Prostate gland (tissue), 2 donors: ENCODE results near the gene PDXK. TPM values are rescaled to one million over a fixed set of nuclear protein-coding genes. Genes with fewer than 3 reads are reported as not detected.
A peak's percentile ranks its signal among the peaks of the same experiment; 100 is the strongest.

Source experiments
- DNase-seq: peaks from one replicate; pipeline ENCODE4 v3.0.0-alpha.2; 2019; ENCODE audit warnings: low spot score
- H3K27ac ChIP-seq, 2 donors: fragments of 200-600 bp; sonication (generic); 2 replicates each; pipeline ENCODE4 v1.5.1; 2017 to 2019
- H3K27me3 ChIP-seq: fragments of 200-600 bp; sonication (generic); replicated peaks from 2 replicates; pipeline ENCODE4 v1.5.1; 2019; ENCODE audit not compliant: insufficient read depth
- H3K36me3 ChIP-seq, 2 donors: fragments of 200-600 bp; sonication (generic); 1 replicate in 1 of 2; 2 replicates in 1 of 2; pipeline versions ENCODE4 v1.5.1 to v1.8.1; 2017 to 2019
- H3K4me1 ChIP-seq: fragments of 200-600 bp; sonication (generic); replicated peaks from 2 replicates; pipeline ENCODE4 v1.5.1; 2019
- H3K4me3 ChIP-seq, 2 donors: fragments of 200-600 bp; sonication (generic); 2 replicates each; pipeline ENCODE4 v1.5.1; 2017 to 2019
- H3K9me3 ChIP-seq: fragments of 200-600 bp; sonication (generic); 2 replicates; pipeline ENCODE4 v1.5.1; 2017
- POLR2A ChIP-seq: fragments of 450-650 bp; IDR thresholded peaks from one replicate; pipeline ENCODE4 v1.6.1; 2016; ENCODE audit warnings: antibody characterized with exemption, mild to moderate bottlenecking
- POLR2AphosphoS5 ChIP-seq: sonication (generic); formaldehyde crosslinking; IDR thresholded peaks from one replicate; pipeline ENCODE4 v1.6.1; 2017; ENCODE audit warnings: antibody characterized with exemption
- WGBS: methylation state at CpG from one replicate; pipeline ENCODE4 v1.1.5; 2018; 5-methylcytosine and 5-hydroxymethylcytosine counted together
- intact Hi-C: fragments of 100-400 bp; cut with DNase I; formaldehyde crosslinking; loops from one replicate; pipeline ENCODE4 v1.14.2; 2022
- total RNA-seq, 2 donors: library from RNA; depleted of rRNA; stranded (reverse); fragments of >200 nt; gene quantifications; one replicate each; pipeline ENCODE4 v1.1.0, GENCODE V29; 2016
- TF ChIP-seq, protein P1 (sequence below), 4 experiments: fragments of 200-600 bp in 2 of 4; fragments of 450-650 bp in 2 of 4; sonication (generic) in 2 of 4; IDR thresholded peaks; 1 replicate in 3 of 4; 2 replicates in 1 of 4; pipeline ENCODE4 v1.5.1; 2016 to 2019; ENCODE audit warnings: antibody characterized with exemption in 4 of 4, mild to moderate bottlenecking in 2 of 4, moderate library complexity in 2 of 4

The PDXK gene
- total RNA-seq, 2 donors from 2014 or later = 61.4 to 161 TPM

DNA sequence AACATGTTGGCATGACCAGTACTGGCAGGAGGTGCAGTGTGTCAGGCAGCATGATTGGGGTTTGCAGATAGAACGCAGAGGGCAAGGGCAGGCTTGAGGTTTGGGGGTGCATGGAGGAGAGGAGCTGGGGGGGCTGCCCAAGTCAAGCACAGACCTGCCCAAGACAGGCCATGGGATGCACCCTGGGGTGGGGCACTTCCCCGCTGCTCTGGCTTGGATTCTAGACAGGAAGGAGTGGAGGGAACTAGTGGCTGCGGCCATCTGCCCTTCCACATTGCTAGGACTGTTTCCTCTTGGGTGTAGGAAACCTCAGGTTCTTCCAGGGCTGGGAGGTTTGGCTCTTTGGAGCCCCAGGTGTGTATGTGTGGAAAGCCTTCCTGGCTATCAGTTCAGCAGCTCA, 3.0 kb downstream of the PDXK start:
- DNase-seq = no peak
- 72% methylated on average over 3 of the region's 3 CpGs for WGBS
- TF ChIP-seq POLR2A (no peak), POLR2AphosphoS5 (no peak)
- TF ChIP-seq, protein P1, sequence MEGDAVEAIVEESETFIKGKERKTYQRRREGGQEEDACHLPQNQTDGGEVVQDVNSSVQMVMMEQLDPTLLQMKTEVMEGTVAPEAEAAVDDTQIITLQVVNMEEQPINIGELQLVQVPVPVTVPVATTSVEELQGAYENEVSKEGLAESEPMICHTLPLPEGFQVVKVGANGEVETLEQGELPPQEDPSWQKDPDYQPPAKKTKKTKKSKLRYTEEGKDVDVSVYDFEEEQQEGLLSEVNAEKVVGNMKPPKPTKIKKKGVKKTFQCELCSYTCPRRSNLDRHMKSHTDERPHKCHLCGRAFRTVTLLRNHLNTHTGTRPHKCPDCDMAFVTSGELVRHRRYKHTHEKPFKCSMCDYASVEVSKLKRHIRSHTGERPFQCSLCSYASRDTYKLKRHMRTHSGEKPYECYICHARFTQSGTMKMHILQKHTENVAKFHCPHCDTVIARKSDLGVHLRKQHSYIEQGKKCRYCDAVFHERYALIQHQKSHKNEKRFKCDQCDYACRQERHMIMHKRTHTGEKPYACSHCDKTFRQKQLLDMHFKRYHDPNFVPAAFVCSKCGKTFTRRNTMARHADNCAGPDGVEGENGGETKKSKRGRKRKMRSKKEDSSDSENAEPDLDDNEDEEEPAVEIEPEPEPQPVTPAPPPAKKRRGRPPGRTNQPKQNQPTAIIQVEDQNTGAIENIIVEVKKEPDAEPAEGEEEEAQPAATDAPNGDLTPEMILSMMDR (IDR thresholded peaks at IDR 0.05) = no peak
- Histone ChIP-seq H3K4me3 (no peak overlapping the region), H3K27ac (no peak overlapping the region), H3K4me1 (peaks cover 18% of the 10 kb centered on the region), H3K9me3 (no peaks in the 10 kb centered on the region), H3K27me3 (no peaks in the 10 kb centered on the region), H3K36me3 (no peaks in the 10 kb centered on the region)
- intact Hi-C loops = no loop called here

DNA sequence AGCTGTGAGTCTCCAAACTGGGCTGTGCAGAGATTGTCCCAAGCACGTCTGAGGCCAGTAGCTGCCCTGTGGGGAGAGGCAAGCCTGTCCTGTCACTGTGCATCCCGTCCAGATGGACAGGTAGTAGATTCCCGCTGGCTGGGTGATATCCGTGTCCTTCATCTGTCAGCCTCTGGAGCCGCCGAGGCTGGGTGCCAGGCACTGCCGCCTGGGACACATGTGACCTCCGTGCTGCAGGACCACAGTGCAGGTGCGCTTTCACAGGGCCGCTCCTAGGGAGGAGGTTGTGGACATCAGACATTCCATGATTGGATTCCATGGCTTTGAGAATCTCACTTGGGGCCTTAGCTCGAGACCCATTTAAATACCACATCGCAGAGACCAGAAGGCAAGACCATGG, 4.7 kb downstream of the PDXK start:
- no peaks in the 10 kb centered on the region for H3K9me3 ChIP-seq
- no peak for DNase-seq
- H3K27me3 ChIP-seq = no peaks in the 10 kb centered on the region
- intact Hi-C loops = no loop called here
- H3K4me1 ChIP-seq = peaks cover 34% of the 10 kb centered on the region
- TF ChIP-seq, protein P1 (IDR thresholded peaks at IDR 0.05) = no peak
- TF ChIP-seq POLR2AphosphoS5 (no peak), POLR2A (no peak)
- no peak overlapping the region for H3K4me3 ChIP-seq
- H3K36me3 ChIP-seq = no peaks in the 10 kb centered on the region
- no peak overlapping the region for H3K27ac ChIP-seq
- 89% methylated on average over 12 of the region's 12 CpGs for WGBS

DNA sequence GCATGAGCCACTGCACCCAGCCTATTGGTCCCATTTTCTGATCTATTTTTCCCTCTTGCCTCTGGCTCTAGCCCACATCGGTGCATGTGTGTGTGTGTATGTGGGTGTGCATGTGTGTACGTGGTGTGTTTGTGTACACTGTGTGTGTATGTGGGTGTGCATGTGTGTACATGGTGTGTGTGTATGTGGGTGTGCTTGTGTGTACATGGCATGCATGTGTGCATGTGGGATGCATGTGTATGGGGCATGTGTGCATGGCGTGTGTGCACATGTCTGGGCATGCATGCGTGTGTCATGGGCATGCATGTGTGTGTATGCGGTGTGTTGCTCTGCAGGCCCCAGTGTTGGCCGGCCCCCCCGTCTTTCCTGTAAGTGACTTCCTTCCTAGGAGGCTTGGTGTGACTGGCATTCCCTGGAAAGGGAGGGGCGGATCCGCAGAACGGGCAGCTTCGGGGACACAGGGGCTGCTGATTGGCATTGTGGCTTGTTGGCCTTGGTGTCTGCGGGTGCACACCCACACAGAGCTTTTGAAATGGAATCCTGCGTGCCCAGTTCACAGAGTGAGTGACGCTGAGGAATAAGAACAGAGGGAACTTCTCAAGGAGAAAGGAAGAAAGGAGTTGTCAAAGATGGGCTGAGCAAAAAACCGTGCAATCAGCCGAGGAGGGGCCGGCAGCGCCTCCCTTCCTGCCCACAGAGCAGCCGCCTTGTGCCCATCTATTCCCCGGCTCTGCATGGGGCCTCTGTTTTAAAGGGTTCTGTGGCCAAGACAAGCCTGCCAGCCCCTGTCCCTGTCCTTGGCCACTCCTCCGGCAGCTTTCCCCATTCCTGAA, 8.0 kb downstream of the PDXK start:
- 48% methylated on average over 21 of the region's 21 CpGs for WGBS
- peaks cover 24% of the 10 kb centered on the region for H3K4me1 ChIP-seq
- no peak overlapping the region for H3K4me3 ChIP-seq
- intact Hi-C loops = no loop called here
- peak overlapping the region; percentile 83 to 86 for H3K27ac ChIP-seq
- no peak for DNase-seq
- H3K27me3 ChIP-seq = no peaks in the 10 kb centered on the region
- no peaks in the 10 kb centered on the region for H3K9me3 ChIP-seq
- no peaks in the 10 kb centered on the region for H3K36me3 ChIP-seq
- TF ChIP-seq POLR2A (no peak), POLR2AphosphoS5 (no peak)
- TF ChIP-seq, protein P1 (IDR thresholded peaks at IDR 0.05) = no peak

DNA sequence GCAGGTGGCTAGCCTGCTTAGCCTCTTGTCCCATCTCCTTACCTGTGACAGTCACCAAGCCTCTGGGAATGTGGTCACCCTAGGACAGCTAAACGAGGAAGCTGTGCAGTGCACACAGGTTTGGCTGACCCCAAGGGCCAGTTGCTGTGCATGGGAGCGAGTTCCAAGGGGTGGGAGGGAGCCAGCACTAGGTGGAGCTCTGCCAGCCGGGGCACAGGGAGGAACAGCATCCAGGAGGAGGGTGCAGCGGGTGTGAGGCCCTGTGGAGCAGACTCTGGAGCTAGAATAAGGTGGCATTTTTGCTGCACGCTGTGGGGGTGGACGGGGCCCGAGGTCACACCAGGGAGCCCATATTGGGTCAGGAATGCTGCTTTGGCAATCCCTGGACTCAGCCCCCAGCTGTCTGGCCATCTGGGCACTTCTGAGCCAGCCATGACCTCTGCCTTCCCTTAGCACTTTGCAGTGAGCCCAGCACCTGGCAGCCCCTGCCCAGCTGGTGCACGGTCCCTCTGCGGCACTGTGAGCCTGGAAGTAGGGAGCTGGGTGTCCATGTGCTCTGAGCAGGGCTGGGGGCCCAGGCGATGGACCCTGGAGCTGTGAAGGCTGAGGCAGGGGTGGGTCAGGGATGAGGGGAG, 8.7 kb downstream of the PDXK start:
- Histone ChIP-seq H3K9me3 (no peaks in the 10 kb centered on the region), H3K4me1 (peaks cover 24% of the 10 kb centered on the region), H3K36me3 (no peaks in the 10 kb centered on the region), H3K27me3 (no peaks in the 10 kb centered on the region), H3K4me3 (peak overlapping the region in 1 of 2 donors; percentile 32), H3K27ac (peak overlapping the region; percentile 83 to 86)
- 45% methylated on average over 10 of the region's 10 CpGs for WGBS
- DNase-seq = no peak
- TF ChIP-seq, protein P1 (IDR thresholded peaks at IDR 0.05) = no peak
- TF ChIP-seq POLR2A (no peak), POLR2AphosphoS5 (no peak)
- intact Hi-C loops = no loop called here

DNA sequence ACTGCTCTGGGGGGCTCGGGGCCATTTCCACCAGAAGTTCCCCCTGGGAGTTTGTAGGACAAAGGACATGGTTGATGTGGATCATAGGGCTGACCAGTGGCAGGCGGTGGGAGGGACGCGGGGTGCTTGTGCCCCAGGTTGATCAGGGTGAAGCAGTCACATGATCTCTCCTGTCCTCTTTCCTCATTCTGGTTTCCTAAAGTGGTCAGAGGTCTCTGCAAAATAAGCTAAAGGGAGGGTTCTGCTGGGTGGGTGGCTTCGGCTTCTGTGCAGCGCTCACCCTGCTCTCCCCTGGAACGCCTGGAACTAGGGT, 9.2 kb downstream of the PDXK start:
- Histone ChIP-seq H3K4me1 (peaks cover 24% of the 10 kb centered on the region), H3K4me3 (peak overlapping the region; percentile 30 to 32), H3K9me3 (no peaks in the 10 kb centered on the region), H3K27ac (peak overlapping the region; percentile 83 to 86), H3K27me3 (no peaks in the 10 kb centered on the region), H3K36me3 (no peaks in the 10 kb centered on the region)
- DNase-seq = no peak
- intact Hi-C loops = no loop called here
- WGBS = 31% methylated on average over 7 of the region's 7 CpGs
- TF ChIP-seq, protein P1 (IDR thresholded peaks at IDR 0.05) = no peak
